Endodermal cell (in vitro differentiated cells): ENCODE results near the gene RPS27A. TPM values are rescaled to one million over a fixed set of nuclear protein-coding genes. Genes with fewer than 3 reads are reported as not detected.
"Not testable (repeated sequence)": the region's sequence is repeated elsewhere in the genome, so short reads cannot be mapped to it uniquely, and the experiment has no call there.

Source experiments
- DNase-seq: peaks from one replicate; pipeline ENCODE4 v3.0.0-alpha.2; 2017
- H3K27ac ChIP-seq: 2 replicates; pipeline ENCODE4 v1.5.1; 2013; ENCODE audit warnings: mild to moderate bottlenecking, low read depth, low read length, moderate library complexity
- H3K27me3 ChIP-seq: 2 replicates; pipeline ENCODE4 v1.6.1; 2013; ENCODE audit warnings: mild to moderate bottlenecking, low read length, moderate library complexity; ENCODE audit not compliant: insufficient read depth, control insufficient read depth, poor library complexity, severe bottlenecking
- H3K36me3 ChIP-seq: 2 replicates; pipeline ENCODE4 v1.7.0; 2013; ENCODE audit warnings: mild to moderate bottlenecking, low read length, moderate library complexity; ENCODE audit not compliant: control insufficient read depth, insufficient read depth
- H3K4me1 ChIP-seq: one replicate; pipeline ENCODE4 v1.7.0; 2013; ENCODE audit warnings: low read length; ENCODE audit not compliant: control insufficient read depth, insufficient read depth
- H3K4me3 ChIP-seq: 2 replicates; pipeline ENCODE4 v1.5.1; 2013; ENCODE audit warnings: mild to moderate bottlenecking, low read length, moderate library complexity
- H3K9ac ChIP-seq: 2 replicates; pipeline ENCODE4 v1.6.1; 2013; ENCODE audit warnings: mild to moderate bottlenecking, low read length, moderate library complexity; ENCODE audit not compliant: poor library complexity, severe bottlenecking; ENCODE audit errors: extremely low read depth
- H3K9me3 ChIP-seq: 2 replicates; pipeline ENCODE4 v1.6.1; 2013; ENCODE audit warnings: mild to moderate bottlenecking, low read length, moderate library complexity; ENCODE audit not compliant: control insufficient read depth
- H3K27ac Mint-ChIP-seq: 2 replicates; pipeline ENCODE4 v1.8.0; 2020; ENCODE audit warnings: mixed read lengths
- H3K27me3 Mint-ChIP-seq: 2 replicates; pipeline ENCODE4 v1.8.0; 2021; ENCODE audit warnings: mild to moderate bottlenecking, mixed read lengths; ENCODE audit not compliant: insufficient read depth
- H3K36me3 Mint-ChIP-seq: 2 replicates; pipeline ENCODE4 v1.8.0; 2020; ENCODE audit warnings: low read depth, mixed read lengths
- H3K4me1 Mint-ChIP-seq: 2 replicates; pipeline ENCODE4 v1.8.0; 2020; ENCODE audit warnings: mixed read lengths
- H3K4me3 Mint-ChIP-seq: 2 replicates; pipeline ENCODE4 v1.8.0; 2020; ENCODE audit warnings: mild to moderate bottlenecking, moderate library complexity, mixed read lengths
- H3K9me3 Mint-ChIP-seq: 2 replicates; pipeline ENCODE4 v1.8.0; 2020; ENCODE audit warnings: mild to moderate bottlenecking, mixed read lengths
- CTCF ChIP-seq: fragments of 200-600 bp; sonication (generic); conservative IDR thresholded peaks from 2 replicates; pipeline ENCODE4 v1.5.0; 2021; ENCODE audit warnings: antibody characterized with exemption, mild to moderate bottlenecking
- WGBS, 2 experiments: methylation state at CpG; one replicate each; pipeline versions ENCODE4 v1.1.5 to v1.1.7; 2013; ENCODE audit warnings: missing lambda C conversion rate in 2 of 2, mixed read lengths in 1 of 2; ENCODE audit not compliant: insufficient coverage in 1 of 2, insufficient read length in 1 of 2; 5-methylcytosine and 5-hydroxymethylcytosine counted together
- total RNA-seq, 2 donors: library from RNA; stranded (reverse); fragmentation: NEBNext Ultra II Directional in 1 of 2; extraction: Animal tissue kit (Norgen Biotek cat#: 25700) in 1 of 2; gene quantifications; 2 replicates in 1 of 2; 3 replicates in 1 of 2; pipeline ENCODE4 v1.2.1, GENCODE V29; 2021

The RPS27A gene
- total RNA-seq, 2 donors from 2014 or later: 1,231 to 1,254 TPM

DNA sequence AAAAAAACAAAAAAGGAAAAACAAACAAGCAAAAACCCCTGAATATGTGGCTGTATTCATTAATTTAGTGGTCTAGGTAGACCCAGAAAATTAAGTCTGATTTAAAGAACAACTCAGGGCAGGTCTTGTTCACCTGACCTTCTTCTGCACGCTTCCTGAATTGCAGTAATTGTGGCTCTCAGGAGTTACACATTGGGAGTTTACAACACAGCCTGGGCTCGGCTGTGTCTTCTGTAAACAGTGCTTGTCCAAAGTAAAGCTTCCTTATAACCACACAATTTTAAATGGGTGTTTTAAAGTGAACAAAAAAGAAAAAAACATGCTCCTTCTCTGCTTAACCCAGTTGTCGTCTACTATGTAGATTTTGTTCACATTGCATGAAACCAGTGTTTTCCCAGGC lies 44.8 kb downstream of the RPS27A start:
- DNase-seq: no peak
- no peaks in the 10 kb centered on the region for H3K36me3 Mint-ChIP-seq
- H3K9me3 Mint-ChIP-seq: no peaks in the 10 kb centered on the region
- no peak overlapping the region for H3K4me3 ChIP-seq
- H3K9ac ChIP-seq: no peak overlapping the region
- no peak overlapping the region for H3K27ac ChIP-seq
- H3K9me3 ChIP-seq: no peaks in the 10 kb centered on the region
- H3K27me3 Mint-ChIP-seq: no peaks in the 10 kb centered on the region
- H3K27ac Mint-ChIP-seq: no peak overlapping the region
- no peaks in the 10 kb centered on the region for H3K27me3 ChIP-seq
- WGBS, 2 experiments: 93 to 98% methylated on average over 3 of the region's 3 CpGs
- H3K36me3 ChIP-seq: no peaks in the 10 kb centered on the region
- TF ChIP-seq CTCF: no peak
- H3K4me1 Mint-ChIP-seq: peaks cover 20% of the 10 kb centered on the region
- H3K4me3 Mint-ChIP-seq: no peak overlapping the region
- peaks cover 3% of the 10 kb centered on the region for H3K4me1 ChIP-seq

- 27 to 31% methylated on average over 3 to 10 of the region's 10 CpGs for WGBS, 2 experiments
- peak; percentile 57 for DNase-seq
- H3K4me3 Mint-ChIP-seq: peak overlapping the region; percentile 42
- H3K27ac ChIP-seq, H3K9me3 ChIP-seq, H3K36me3 Mint-ChIP-seq, H3K27me3 Mint-ChIP-seq, H3K4me3 ChIP-seq, H3K36me3 ChIP-seq, H3K9ac ChIP-seq, H3K27me3 ChIP-seq, H3K4me1 ChIP-seq, H3K9me3 Mint-ChIP-seq: not testable (repeated sequence)
- H3K4me1 Mint-ChIP-seq: peaks cover 20% of the 10 kb centered on the region
- H3K27ac Mint-ChIP-seq: peak overlapping the region; percentile 91
These were observed 46.8 kb downstream of the RPS27A start for GRCh38 chr2:55279214-55279835.

DNA sequence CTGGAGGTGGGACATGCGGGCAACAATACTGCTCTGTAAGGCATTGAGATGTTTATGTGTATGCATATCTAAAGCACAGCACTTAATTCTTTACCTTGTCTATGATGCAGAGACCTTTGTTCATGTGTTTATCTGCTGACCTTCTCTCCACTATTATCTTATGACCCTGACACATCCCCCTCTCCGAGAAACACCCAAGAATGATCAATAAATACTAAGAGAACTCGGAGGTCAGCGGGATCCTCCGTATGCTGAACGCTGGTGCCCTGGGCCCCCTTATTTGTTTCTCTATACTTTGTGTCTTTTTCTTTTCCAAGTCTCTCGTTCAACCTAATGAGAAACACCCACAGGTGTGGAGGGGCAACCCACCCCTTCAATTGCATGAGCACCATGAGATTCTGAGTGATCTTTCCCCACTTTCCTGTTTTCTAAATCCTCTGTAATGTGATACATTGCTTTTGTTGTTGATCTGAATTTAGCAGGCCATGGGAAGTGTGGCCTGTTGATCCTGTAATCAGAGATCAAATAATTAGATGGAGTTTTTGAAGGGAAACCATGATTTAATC lies 47.5 kb downstream of the RPS27A start:
- peak overlapping the region; percentile 44 for H3K9ac ChIP-seq
- not testable (repeated sequence) for H3K9me3 Mint-ChIP-seq, H3K36me3 Mint-ChIP-seq, H3K9me3 ChIP-seq, H3K4me1 ChIP-seq, H3K27me3 Mint-ChIP-seq, H3K27me3 ChIP-seq, H3K36me3 ChIP-seq
- peaks cover 20% of the 10 kb centered on the region for H3K4me1 Mint-ChIP-seq
- H3K4me3 Mint-ChIP-seq: peak overlapping the region; percentile 42
- H3K27ac ChIP-seq: peak overlapping the region; percentile 57
- peak; percentile 57 for DNase-seq
- peak overlapping the region; percentile 53 for H3K4me3 ChIP-seq
- WGBS, 2 experiments: 16 to 20% methylated on average over 2 to 6 of the region's 7 CpGs
- H3K27ac Mint-ChIP-seq: peak overlapping the region; percentile 91

GRCh38 chr2:55280851-55281546 lies 48.5 kb downstream of the RPS27A start:
- H3K4me1 Mint-ChIP-seq: peaks cover 23% of the 10 kb centered on the region
- H3K36me3 ChIP-seq, H3K27ac ChIP-seq, H3K9me3 Mint-ChIP-seq, H3K9me3 ChIP-seq, H3K4me3 Mint-ChIP-seq, H3K36me3 Mint-ChIP-seq, H3K27ac Mint-ChIP-seq, H3K27me3 ChIP-seq, H3K4me3 ChIP-seq, H3K9ac ChIP-seq, H3K27me3 Mint-ChIP-seq, DNase-seq, H3K4me1 ChIP-seq: not testable (repeated sequence)
- 92 to 97% methylated on average over 4 to 5 of the region's 5 CpGs for WGBS, 2 experiments
